Aorta (tissue), 5 donors: ENCODE measurements around the gene ZNF460. TPM values are rescaled to one million over a fixed set of nuclear protein-coding genes. Genes with fewer than 3 reads are reported as not detected.

Experiments
- ATAC-seq: fragments of 200-7000 bp; cut with Tn5 transposase; one replicate; pipeline ENCODE4 v1.9.1; 2022; ENCODE audit warnings: moderate library complexity; ENCODE audit not compliant: low FRiP score
- DNase-seq, 2 donors: peaks; one replicate each; pipeline ENCODE4 v3.0.0-alpha.2; 2020
- H3K27ac ChIP-seq, 2 donors: one replicate each; pipeline ENCODE4 v1.5.1; 2013; ENCODE audit warnings: low read length in 2 of 2, mild to moderate bottlenecking in 2 of 2, moderate library complexity in 2 of 2, control low read depth in 1 of 2, inconsistent platforms in 1 of 2, low read depth in 1 of 2
- H3K27me3 ChIP-seq, 2 donors: one replicate each; pipeline ENCODE4 v1.6.1; 2013; ENCODE audit warnings: control low read depth in 1 of 2, low read length in 1 of 2, mild to moderate bottlenecking in 1 of 2, moderate library complexity in 1 of 2; ENCODE audit not compliant: insufficient read depth in 2 of 2, control insufficient read depth in 1 of 2
- H3K36me3 ChIP-seq, 2 donors: one replicate each; pipeline ENCODE4 v1.6.1; 2013; ENCODE audit warnings: control low read depth in 1 of 2, low read length in 1 of 2, mild to moderate bottlenecking in 1 of 2; ENCODE audit not compliant: insufficient read depth in 2 of 2, control insufficient read depth in 1 of 2
- H3K4me1 ChIP-seq, 2 donors: one replicate each; pipeline ENCODE4 v1.6.1; 2013; ENCODE audit warnings: low read length in 2 of 2, control low read depth in 1 of 2, mild to moderate bottlenecking in 1 of 2, moderate library complexity in 1 of 2; ENCODE audit not compliant: insufficient read depth in 2 of 2, control insufficient read depth in 1 of 2
- H3K4me3 ChIP-seq, 2 donors: one replicate each; pipeline ENCODE4 v1.5.1; 2013; ENCODE audit warnings: low read length in 2 of 2, control low read depth in 1 of 2, mild to moderate bottlenecking in 1 of 2
- H3K9me3 ChIP-seq: one replicate; pipeline ENCODE4 v1.6.1; 2013; ENCODE audit warnings: mild to moderate bottlenecking, low read length; ENCODE audit not compliant: control insufficient read depth
- WGBS, 2 donors: extraction: QIAGEN DNeasy Blood & Tissue Kit; methylation state at CpG; one replicate each; pipeline ENCODE4 v1.1.7; 2013; 5-methylcytosine and 5-hydroxymethylcytosine counted together
- intact Hi-C, 2 donors: fragments of 100-400 bp; cut with DNase I; formaldehyde crosslinking; loops; one replicate each; pipeline versions ENCODE4 v1.14.2 to v1.15.0; 2022
- long read RNA-seq, 2 donors: library from polyadenylated mRNA; unstranded; transcript quantifications; one replicate each; pipeline ENCODE4 v2.0.0, GENCODE V29; 2020 to 2021
- polyA plus RNA-seq, 2 donors: library from polyadenylated mRNA; stranded (reverse); fragments of 200-250 nt; gene quantifications; one replicate each; pipeline ENCODE4 v1.2.3, GENCODE V29; 2013
- total RNA-seq, 2 donors: library from RNA; stranded (reverse); fragmentation: NEBNext Ultra II Directional; extraction: Animal tissue kit (Norgen Biotek cat#: 25700); gene quantifications; one replicate each; pipeline ENCODE4 v1.2.1, GENCODE V29; 2021
- donor health status: healthy with polysubstance abuse.
- donor health status: Bipolar disorder and iron deficiency.
- donor health status: DM: no; HTN: no; CAD: no.
- donor health status: DM: no; HTN: no; CAD: no.
- donor health status: DM: yes; HTN: yes; CAD: no.

Gene ZNF460
- total RNA-seq (10 to 100 TPM; 65.8 to 75.3 TPM), polyA plus RNA-seq (1 to 10 TPM; 1.4 to 3.9 TPM)
- long read RNA-seq, donor 1, partial matches to known transcripts, result 0 of 3 reads
- long read RNA-seq, donor 1, other reads (novel, unspliced or antisense), result 1 of 3 reads
- long read RNA-seq, donor 2, partial matches to known transcripts, result 0 of 4 reads
- long read RNA-seq, donor 2, other reads (novel, unspliced or antisense), result 1 of 4 reads

DNA sequence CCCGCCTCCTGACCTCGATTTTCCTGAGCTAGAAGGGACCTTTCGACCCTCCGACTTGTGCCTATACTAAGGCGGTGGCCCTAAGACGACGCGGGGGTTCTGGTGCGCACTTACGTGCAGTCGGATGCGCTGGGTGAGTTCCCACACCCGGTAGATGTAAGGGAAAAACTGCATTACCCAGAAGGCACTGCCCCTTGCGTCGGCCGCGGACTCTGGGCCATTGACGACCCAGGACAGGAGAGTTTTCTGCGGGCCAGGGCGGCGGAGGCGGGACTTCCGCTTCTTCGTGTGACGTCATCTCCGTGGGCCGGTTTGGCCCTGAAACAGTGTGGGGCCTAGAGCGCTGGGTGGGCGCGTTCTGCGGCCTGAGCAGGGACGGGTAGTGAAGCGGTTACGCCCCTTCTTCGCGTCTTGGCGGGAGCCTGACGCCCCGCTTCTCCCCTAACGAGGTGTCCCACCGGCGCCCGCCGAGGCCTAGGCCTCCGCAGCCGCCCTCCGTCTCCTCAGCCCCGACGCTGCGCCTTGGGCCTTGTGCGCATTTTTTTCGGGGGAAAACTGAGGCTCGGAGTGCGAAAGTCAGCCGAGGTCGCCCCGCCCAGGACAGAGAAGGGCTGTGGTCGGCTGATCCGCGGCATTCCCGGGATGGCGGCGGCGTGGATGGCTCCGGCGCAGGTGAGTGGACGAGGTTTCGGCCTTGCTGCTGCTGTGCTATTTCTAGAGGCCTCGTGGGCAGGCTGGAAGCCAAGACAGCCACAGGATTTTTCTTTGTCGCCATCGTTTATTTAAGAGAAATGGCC is at the start of gene ZNF460:
Gene ZNF460, plus strand, starts transcription at position 321 of the 797 bp plus-strand sequence. Its CDS starts 322 bp downstream, at position 643.
- Histone ChIP-seq H3K4me1 (peaks cover 0 to 5% of the 10 kb centered on the region in 2 donors), H3K36me3 (peaks cover 6 to 10% of the 10 kb centered on the region in 2 donors), H3K27me3 (no peaks in the 10 kb centered on the region), H3K9me3 (peaks cover 5% of the 10 kb centered on the region), H3K4me3 (peak within 1 kb of the TSS; percentile 82 to 91), H3K27ac (peak within 1 kb of the TSS; percentile 83 to 97)
- intact Hi-C loops, result loop anchor here (1.0 to 5.0 kb wide), 3 partner anchors 42 to 71 kb away; partner anchors contain the start of genes ZNF304 (in 2 of the 2) and ZNF543 (in 1 of the 2)
- ATAC-seq (peak; percentile 99), DNase-seq (peak; percentile 98 to 99)
- WGBS, 2 donors, result 0 to 1% methylated on average over 60 to 71 of the region's 71 CpGs

DNA sequence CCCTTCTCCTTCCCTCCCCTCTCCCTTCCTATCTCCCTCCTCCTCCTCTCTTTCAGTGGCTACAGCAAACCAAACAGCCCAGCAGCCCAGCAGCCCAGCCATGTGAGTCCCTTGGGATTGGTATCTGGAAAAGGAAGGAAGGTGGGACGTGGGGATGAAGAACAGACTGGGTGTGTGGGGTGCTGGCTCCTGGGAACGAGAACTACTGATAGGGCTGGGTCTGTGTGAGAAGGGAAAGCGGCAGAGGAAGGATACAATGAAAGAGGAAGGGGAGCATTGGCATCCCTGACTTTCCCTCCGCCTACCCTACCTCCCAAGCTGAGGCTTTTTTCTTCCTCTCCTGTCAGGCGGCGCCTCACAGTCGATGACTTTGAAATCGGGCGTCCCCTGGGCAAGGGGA is 48.6 kb upstream of the ZNF460 start:
- no peaks in the 10 kb centered on the region for H3K36me3 ChIP-seq
- H3K4me3 ChIP-seq, result no peak overlapping the region
- H3K9me3 ChIP-seq, result no peaks in the 10 kb centered on the region
- H3K4me1 ChIP-seq, result no peaks in the 10 kb centered on the region
- 64 to 69% methylated on average over 9 of the region's 9 CpGs for WGBS, 2 donors
- no peak overlapping the region for H3K27ac ChIP-seq
- no peaks in the 10 kb centered on the region for H3K27me3 ChIP-seq
- no peak for DNase-seq
- intact Hi-C loops, result no loop called here
- no peak for ATAC-seq

DNA sequence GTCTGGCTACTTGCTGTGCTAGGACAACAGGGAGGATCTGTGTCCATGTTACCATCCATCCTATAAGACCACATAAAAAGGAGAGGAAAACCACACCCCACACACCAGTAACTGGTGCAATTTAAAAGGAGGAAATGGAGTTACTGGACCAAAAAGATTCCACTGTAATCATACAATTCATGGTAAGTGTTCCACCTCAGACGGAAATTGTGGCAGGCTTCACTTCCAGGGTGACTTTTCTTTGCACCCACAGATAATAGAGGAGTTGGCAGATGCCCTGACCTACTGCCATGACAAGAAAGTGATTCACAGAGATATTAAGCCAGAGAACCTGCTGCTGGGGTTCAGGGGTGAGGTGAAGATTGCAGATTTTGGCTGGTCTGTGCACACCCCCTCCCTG is 47.1 kb upstream of the ZNF460 start:
- Histone ChIP-seq H3K27me3 (no peaks in the 10 kb centered on the region), H3K9me3 (no peaks in the 10 kb centered on the region), H3K36me3 (no peaks in the 10 kb centered on the region), H3K4me1 (no peaks in the 10 kb centered on the region), H3K27ac (no peak overlapping the region), H3K4me3 (no peak overlapping the region)
- ATAC-seq (no peak), DNase-seq (no peak)
- WGBS, 2 donors, result 83 to 84% methylated on average over 1 of the region's 1 CpG
- intact Hi-C loops, result no loop called here

DNA sequence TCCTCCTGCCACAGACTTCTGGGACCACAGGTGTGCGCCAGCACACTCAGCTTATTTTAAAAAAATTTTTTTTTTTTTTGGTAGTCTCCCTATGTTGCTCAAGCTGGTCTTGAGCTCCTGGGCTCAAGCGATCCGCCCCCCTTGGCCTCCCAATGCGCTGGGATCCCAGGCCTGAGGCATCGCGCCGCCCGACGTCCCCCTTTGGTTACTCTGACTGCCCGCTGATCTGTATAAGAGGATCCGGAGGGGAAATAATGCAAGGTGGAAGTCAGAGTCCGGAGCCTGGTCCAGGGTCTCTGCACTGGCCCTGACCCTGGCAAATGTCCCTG is 40.3 kb upstream of the ZNF460 start:
- Histone ChIP-seq H3K27ac (peak overlapping the region in 1 of 2 donors; percentile 72), H3K4me3 (peak overlapping the region; percentile 31 to 98), H3K27me3 (no peaks in the 10 kb centered on the region), H3K4me1 (peaks cover 4 to 6% of the 10 kb centered on the region in 2 donors), H3K9me3 (no peaks in the 10 kb centered on the region), H3K36me3 (peaks cover 6 to 7% of the 10 kb centered on the region in 2 donors)
- DNase-seq, result no peak
- WGBS, 2 donors, result 20 to 23% methylated on average over 12 of the region's 12 CpGs
- ATAC-seq, result no peak
- intact Hi-C loops, result loop anchor here in 1 of 2 donors (5.0 kb wide), 1 partner anchor 37 kb away; no protein-coding TSS in a partner anchor

DNA sequence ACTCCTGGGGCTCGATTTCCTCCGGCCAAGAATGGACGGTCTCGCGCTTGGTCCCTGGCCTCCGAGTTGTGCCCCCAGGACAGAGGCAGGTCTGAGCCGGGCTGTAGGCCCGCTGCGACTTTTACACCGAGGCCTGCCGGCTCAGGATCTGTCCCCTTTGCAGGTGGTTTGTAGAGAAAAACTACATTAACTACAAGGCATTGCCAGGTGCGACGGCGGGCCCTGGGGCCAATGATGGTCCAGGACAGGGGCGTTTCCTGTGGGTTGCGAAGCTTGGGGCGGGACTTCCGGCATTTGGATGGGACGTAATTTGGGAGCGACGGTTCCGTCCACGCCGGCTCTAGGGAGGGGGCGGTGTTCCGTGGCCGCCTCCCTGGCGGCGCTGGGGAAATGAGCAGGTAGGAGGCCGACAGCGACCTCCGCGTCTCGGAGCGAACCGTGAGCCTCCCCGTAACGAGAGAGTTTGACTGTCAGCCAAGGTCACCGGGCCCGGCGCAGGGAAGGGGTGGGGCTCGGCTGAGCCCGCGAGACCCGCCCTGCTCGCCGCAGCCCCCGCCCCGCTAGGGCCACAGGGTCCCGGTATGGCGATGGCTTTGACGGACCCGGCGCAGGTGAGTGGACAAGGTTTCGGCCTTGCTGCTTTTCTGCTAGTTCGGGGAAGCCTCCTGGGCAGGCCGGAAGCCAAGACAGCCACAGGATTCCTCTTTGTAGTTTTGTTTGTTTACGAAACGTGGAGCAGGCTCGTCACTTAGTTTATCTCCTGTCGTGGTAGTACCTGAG is 39.8 kb upstream of the ZNF460 start, which contains the start of gene ZNF805:
Gene ZNF805, plus strand, starts transcription at position 322 of the 780 bp plus-strand sequence. Its CDS starts 260 bp downstream, at position 582.
- peak within 1 kb of the TSS; percentile 24 to 72 for H3K27ac ChIP-seq
- peak; percentile 97 to 98 for DNase-seq
- H3K27me3 ChIP-seq, result no peaks in the 10 kb centered on the region
- ATAC-seq, result peak; percentile 98
- peak within 1 kb of the TSS; percentile 64 to 98 for H3K4me3 ChIP-seq
- WGBS, 2 donors, result 0% methylated on average over 61 of the region's 61 CpGs
- no peaks in the 10 kb centered on the region for H3K9me3 ChIP-seq
- peaks cover 4 to 6% of the 10 kb centered on the region in 2 donors for H3K4me1 ChIP-seq
- intact Hi-C loops, result loop anchor here in 1 of 2 donors (5.0 kb wide), 1 partner anchor 37 kb away; no protein-coding TSS in a partner anchor
- peaks cover 10% of the 10 kb centered on the region in 2 donors for H3K36me3 ChIP-seq

DNA sequence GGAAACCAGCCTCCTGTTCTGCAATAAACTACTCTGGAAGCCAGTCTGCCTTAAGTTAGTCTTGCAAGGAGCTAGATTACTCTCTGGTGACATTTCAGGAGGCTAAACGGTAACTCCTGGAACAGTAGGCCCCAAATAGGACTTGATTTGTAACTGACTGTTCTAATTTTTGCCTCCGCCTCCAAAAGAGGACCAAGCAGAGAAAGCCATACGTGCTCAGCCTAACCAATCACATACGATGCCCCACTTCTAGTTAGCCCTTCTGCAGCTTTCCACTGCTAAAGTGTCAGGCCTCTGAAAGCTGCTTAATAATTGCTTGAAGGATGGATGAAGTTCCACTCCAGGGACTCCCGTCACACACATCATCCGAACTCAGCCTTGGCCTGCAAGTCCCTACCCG is 39.1 kb upstream of the ZNF460 start:
- H3K36me3 ChIP-seq, result peaks cover 12 to 13% of the 10 kb centered on the region in 2 donors
- peak overlapping the region; percentile 64 to 98 for H3K4me3 ChIP-seq
- H3K27ac ChIP-seq, result peak overlapping the region in 1 of 2 donors; percentile 41
- H3K4me1 ChIP-seq, result peaks cover 4 to 6% of the 10 kb centered on the region in 2 donors
- DNase-seq (no peak), ATAC-seq (no peak)
- no peaks in the 10 kb centered on the region for H3K9me3 ChIP-seq
- 10 to 11% methylated on average over 7 of the region's 7 CpGs for WGBS, 2 donors
- intact Hi-C loops, result loop anchor here in 1 of 2 donors (5.0 kb wide), 1 partner anchor 36 kb away; no protein-coding TSS in a partner anchor
- H3K27me3 ChIP-seq, result no peaks in the 10 kb centered on the region

DNA sequence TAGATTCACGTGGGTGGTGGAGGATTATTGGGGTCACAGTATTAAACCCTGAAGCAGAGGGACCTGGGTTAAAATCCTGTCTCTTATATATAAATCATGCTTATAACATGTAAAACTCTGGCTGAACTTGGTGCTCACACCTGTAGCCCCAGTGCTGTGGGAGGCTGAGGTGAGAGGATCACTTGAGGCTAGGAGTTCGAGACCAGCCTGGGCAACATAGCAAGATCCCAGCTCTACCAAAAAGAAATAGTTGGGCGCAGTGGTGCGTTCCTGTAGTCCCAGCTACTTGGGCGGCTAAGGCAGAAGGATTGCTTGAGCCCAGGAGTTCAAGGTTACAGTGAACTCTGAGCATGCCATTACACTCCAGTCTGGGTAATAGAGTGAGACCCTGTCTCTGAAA is 37.5 kb upstream of the ZNF460 start:
- H3K27me3 ChIP-seq, result no peaks in the 10 kb centered on the region
- peaks cover 4 to 6% of the 10 kb centered on the region in 2 donors for H3K4me1 ChIP-seq
- DNase-seq, result no peak
- no peak for ATAC-seq
- H3K36me3 ChIP-seq, result peaks cover 13 to 19% of the 10 kb centered on the region in 2 donors
- peaks cover 3% of the 10 kb centered on the region for H3K9me3 ChIP-seq
- 90 to 92% methylated on average over 5 of the region's 5 CpGs for WGBS, 2 donors
- intact Hi-C loops, result loop anchor here in 1 of 2 donors (5.0 kb wide), 1 partner anchor 34 kb away; no protein-coding TSS in a partner anchor
- no peak overlapping the region for H3K27ac ChIP-seq
- no peak overlapping the region for H3K4me3 ChIP-seq

DNA sequence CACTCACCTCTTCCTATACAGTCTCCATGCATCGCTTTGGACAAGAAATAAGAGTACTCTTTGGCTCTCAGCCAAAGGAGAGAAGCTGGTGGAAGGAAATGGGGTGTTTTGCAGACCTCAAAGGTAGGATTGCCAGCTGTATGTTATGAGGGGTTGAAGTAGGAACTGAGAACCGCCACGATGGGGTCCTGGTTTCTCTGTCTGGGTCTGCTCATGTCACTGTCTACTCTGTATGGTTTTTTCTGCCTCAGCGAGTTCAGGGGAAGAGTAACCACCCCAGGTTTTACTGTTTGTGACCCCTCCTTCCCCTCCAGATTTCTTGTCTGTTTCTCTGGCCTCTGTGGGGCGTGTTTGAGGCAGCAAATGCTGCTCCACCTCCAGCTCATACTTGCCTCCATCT is 35.8 kb upstream of the ZNF460 start:
- Histone ChIP-seq H3K27ac (no peak overlapping the region), H3K27me3 (no peaks in the 10 kb centered on the region), H3K4me3 (no peak overlapping the region), H3K9me3 (peaks cover 7% of the 10 kb centered on the region), H3K36me3 (peaks cover 20 to 26% of the 10 kb centered on the region in 2 donors), H3K4me1 (peaks cover 4 to 6% of the 10 kb centered on the region in 2 donors)
- intact Hi-C loops, result loop anchor here in 1 of 2 donors (5.0 kb wide), 1 partner anchor 33 kb away; no protein-coding TSS in a partner anchor
- 76 to 97% methylated on average over 5 of the region's 5 CpGs for WGBS, 2 donors
- ATAC-seq (no peak), DNase-seq (no peak)
